HL-60 (cell line): ENCODE measurements around the gene CCSER1.
"Not testable (repeated sequence)": the region's sequence is repeated elsewhere in the genome, so short reads cannot be mapped to it uniquely, and the experiment has no call there.

ENCODE experiments used
- DNase-seq, 2 experiments: peaks; one replicate each; pipeline ENCODE4 v3.0.0-alpha.2; 2010 to 2020; ENCODE audit warnings: low read depth in 1 of 2, low spot score in 1 of 2
- H3K27ac ChIP-seq: fragments of 250-450 bp; sonication (Bioruptor Pico); replicated peaks from 2 replicates; pipeline ENCODE4 v1.5.1; 2020; ENCODE audit warnings: mild to moderate bottlenecking, moderate library complexity
- H3K27me3 ChIP-seq: fragments of 250-450 bp; sonication (Bioruptor Pico); 2 replicates; pipeline ENCODE4 v1.5.1; 2021; ENCODE audit warnings: mild to moderate bottlenecking, moderate library complexity; ENCODE audit not compliant: insufficient read depth, poor library complexity, severe bottlenecking
- H3K4me3 ChIP-seq: replicated peaks from 2 replicates; pipeline ENCODE4 v1.5.1; 2011; ENCODE audit warnings: mild to moderate bottlenecking, control low read depth, low read length; ENCODE audit not compliant: insufficient read depth
- CTCF ChIP-seq: IDR thresholded peaks from one replicate; pipeline ENCODE4 v1.5.1; 2011; ENCODE audit warnings: low read length, control low read depth, inconsistent platforms; ENCODE audit not compliant: insufficient read depth
- GABPA ChIP-seq: IDR thresholded peaks from 2 replicates; pipeline ENCODE4 v1.6.1; 2012; ENCODE audit warnings: low read depth
- POLR2AphosphoS5 ChIP-seq: IDR thresholded peaks from 2 replicates; pipeline ENCODE4 v1.6.1; 2012; ENCODE audit warnings: low read depth
- REST ChIP-seq: IDR thresholded peaks from 2 replicates; pipeline ENCODE4 v1.6.1; 2012; ENCODE audit warnings: low read depth; ENCODE audit not compliant: insufficient replicate concordance
- SPI1 ChIP-seq: IDR thresholded peaks from 2 replicates; pipeline ENCODE4 v1.6.1; 2012; ENCODE audit warnings: low read depth, mild to moderate bottlenecking, borderline replicate concordance

The CCSER1 gene

GRCh38 chr4:91345632-91346031 is 1218.4 kb downstream of the CCSER1 start:
- DNase-seq: no peak
- Histone ChIP-seq H3K27me3 (no peaks in the 10 kb centered on the region), H3K27ac (no peak overlapping the region), H3K4me3 (no peak overlapping the region)
- no peak for TF ChIP-seq SPI1
- no peak for TF ChIP-seq POLR2AphosphoS5
- TF ChIP-seq REST: no peak
- TF ChIP-seq GABPA: no peak
- TF ChIP-seq CTCF: no peak

GRCh38 chr4:91356496-91356895 is 1229.3 kb downstream of the CCSER1 start:
- H3K27me3 ChIP-seq, DNase-seq, H3K27ac ChIP-seq, H3K4me3 ChIP-seq: not testable (repeated sequence)

GRCh38 chr4:91358016-91358415 is 1230.8 kb downstream of the CCSER1 start:
- not testable (repeated sequence) for H3K27me3 ChIP-seq, DNase-seq, H3K4me3 ChIP-seq, H3K27ac ChIP-seq

- DNase-seq, H3K27me3 ChIP-seq, H3K27ac ChIP-seq: not testable (repeated sequence)
Measured at GRCh38 chr4:91358621-91359020, 1231.4 kb downstream of the CCSER1 start.

GRCh38 chr4:91359041-91360031 is 1232.1 kb downstream of the CCSER1 start:
- DNase-seq: no peak
- H3K27ac ChIP-seq: no peak overlapping the region
- no peak overlapping the region for H3K4me3 ChIP-seq
- TF ChIP-seq SPI1: no peak
- no peaks in the 10 kb centered on the region for H3K27me3 ChIP-seq

More at GRCh38 chr4:91358621-91359020, 1231.4 kb downstream of the CCSER1 start:
- H3K4me3 ChIP-seq: not testable (repeated sequence)

- no peak overlapping the region for H3K4me3 ChIP-seq
- H3K27ac ChIP-seq: no peak overlapping the region
- no peak for DNase-seq
- H3K27me3 ChIP-seq: no peaks in the 10 kb centered on the region
- TF ChIP-seq REST (no peak), POLR2AphosphoS5 (no peak), GABPA (no peak), SPI1 (no peak), CTCF (no peak)
Measured at GRCh38 chr4:91362125-91362524, 1234.9 kb downstream of the CCSER1 start.
